GM12873 (cell line): ENCODE results near the gene CDC34.

Experiments
- CTCF ChIP-seq: IDR thresholded peaks from 2 replicates; pipeline ENCODE4 v1.5.1; 2012; ENCODE audit warnings: low read depth, mild to moderate bottlenecking, moderate library complexity, low read length, control low read depth; ENCODE audit not compliant: insufficient read depth; ENCODE audit errors: missing control alignments

The CDC34 gene

GRCh38 chr19:488505-489417 is 42.8 kb upstream of the CDC34 start:
- no peak for TF ChIP-seq CTCF

- TF ChIP-seq CTCF: no peak
Observed at GRCh38 chr19:489418-490196, 42.0 kb upstream of the CDC34 start.

- TF ChIP-seq CTCF: no peak
Observed at GRCh38 chr19:491146-491741, 40.3 kb upstream of the CDC34 start.

GRCh38 chr19:492091-492531 is 39.4 kb upstream of the CDC34 start:
- no peak for TF ChIP-seq CTCF

- no peak for TF ChIP-seq CTCF
Observed at GRCh38 chr19:493391-494170, 38.0 kb upstream of the CDC34 start.

- no peak for TF ChIP-seq CTCF
Observed at GRCh38 chr19:494171-495080, 37.1 kb upstream of the CDC34 start.
